Hematopoietic multipotent progenitor cell treated with erythropoietin and hydrocortisone succinate and interleukin-3 and kit ligand, for 15 days (in vitro differentiated cells): ENCODE data around the gene SGCA.

Experiments used
- DNase-seq: peaks from one replicate; pipeline ENCODE4 v3.0.0-alpha.2; 2015; ENCODE audit warnings: low spot score

The SGCA gene

GRCh38 chr17:50182783-50183420 is 17.1 kb downstream of the SGCA start:
- no peak for DNase-seq

- DNase-seq, result no peak
These were observed 17.7 kb downstream of the SGCA start for GRCh38 chr17:50183421-50183994.

- no peak for DNase-seq
These were observed 18.3 kb downstream of the SGCA start for GRCh38 chr17:50184064-50184463.

- DNase-seq, result no peak
These were observed 19.0 kb downstream of the SGCA start for GRCh38 chr17:50184611-50185398.

GRCh38 chr17:50185631-50186471 is 20.0 kb downstream of the SGCA start:
- DNase-seq, result no peak

- DNase-seq, result no peak
These were observed 21.0 kb downstream of the SGCA start for GRCh38 chr17:50186661-50187393.

GRCh38 chr17:50187394-50187725 is 21.6 kb downstream of the SGCA start:
- DNase-seq, result no peak

- no peak for DNase-seq
These were observed 22.1 kb downstream of the SGCA start for GRCh38 chr17:50187751-50188530.

GRCh38 chr17:50188531-50188920 is 22.7 kb downstream of the SGCA start:
- no peak for DNase-seq

GRCh38 chr17:50188921-50189549 is 23.2 kb downstream of the SGCA start:
- DNase-seq, result no peak

- no peak for DNase-seq
These were observed 23.9 kb downstream of the SGCA start for GRCh38 chr17:50189550-50190292.

GRCh38 chr17:50190293-50190602 is 24.4 kb downstream of the SGCA start:
- no peak for DNase-seq

GRCh38 chr17:50190603-50191358 is 25.0 kb downstream of the SGCA start:
- no peak for DNase-seq

GRCh38 chr17:50191359-50192143 is 25.7 kb downstream of the SGCA start:
- DNase-seq, result no peak

- DNase-seq, result no peak
These were observed 26.4 kb downstream of the SGCA start for GRCh38 chr17:50192144-50192617.

- no peak for DNase-seq
These were observed 26.9 kb downstream of the SGCA start for GRCh38 chr17:50192618-50193291.

- DNase-seq, result no peak
These were observed 28.5 kb downstream of the SGCA start for GRCh38 chr17:50194140-50194933.
